IMR-90 (cell line): ENCODE measurements around the gene CNIH1. TPM values are rescaled to one million over a fixed set of nuclear protein-coding genes. Genes with fewer than 3 reads are reported as not detected.

ENCODE experiments used
- ATAC-seq: fragments of 200-7000 bp; cut with Tn5 transposase; 2 replicates; pipeline ENCODE4 v1.9.1; 2020; ENCODE audit warnings: low read depth, mild to moderate bottlenecking, moderate library complexity
- Bru-seq: library from RNA; stranded (reverse); fragments of 400-500 nt; gene quantifications from one replicate; lab custom pipeline; 2021; lab: Mats Ljungman, UMichigan
- BruChase-seq, 2 experiments: library from RNA; stranded (reverse); fragments of 400-500 nt; gene quantifications; one replicate each; lab custom pipeline; 2021; lab: Mats Ljungman, UMichigan
- BruUV-seq: library from RNA; stranded (reverse); fragments of 400-500 nt; replicated peaks from 2 replicates; lab custom pipeline; 2021; lab: Mats Ljungman, UMichigan
- CTCF ChIA-PET: fragments of 300-600 bp; formaldehyde crosslinking; extraction: SDS; loops from one replicate; lab custom pipeline; 2021; ENCODE audit warnings: antibody characterized with exemption; lab: Yijun Ruan, JAX
- POLR2A ChIA-PET: fragments of 300-600 bp; sonication (Branson Sonifier 250); formaldehyde crosslinking; loops from one replicate; lab custom pipeline; 2022; ENCODE audit warnings: antibody characterized with exemption; ENCODE audit not compliant: unreplicated experiment; lab: Charles Lee
- DNase-seq: peaks from one replicate; pipeline ENCODE4 v3.0.0; 2013
- H2AFZ ChIP-seq: replicated peaks from 2 replicates; pipeline ENCODE3; 2013; ENCODE audit warnings: low read length, mild to moderate bottlenecking; ENCODE audit not compliant: poor library complexity
- H2AK5ac ChIP-seq: 2 replicates; pipeline ENCODE4 v1.6.1; 2013; ENCODE audit warnings: low read depth, low read length, inconsistent platforms
- H2AK9ac ChIP-seq: replicated peaks from 2 replicates; pipeline ENCODE3; 2013; ENCODE audit warnings: mild to moderate bottlenecking, low read depth, low read length, moderate library complexity; ENCODE audit not compliant: poor library complexity
- H2BK120ac ChIP-seq: 2 replicates; pipeline ENCODE4 v1.6.1; 2013; ENCODE audit warnings: low read depth, low read length, inconsistent platforms
- H2BK15ac ChIP-seq: 3 replicates; pipeline ENCODE4 v1.6.1; 2013; ENCODE audit warnings: low read depth, low read length, inconsistent platforms
- H2BK20ac ChIP-seq: 2 replicates; pipeline ENCODE4 v1.6.1; 2013; ENCODE audit warnings: low read depth, mild to moderate bottlenecking, inconsistent platforms, low read length, moderate library complexity
- H2BK5ac ChIP-seq: 2 replicates; pipeline ENCODE4 v1.6.1; 2013; ENCODE audit warnings: mild to moderate bottlenecking, low read depth, low read length, inconsistent platforms; ENCODE audit not compliant: poor library complexity, severe bottlenecking
- H3K14ac ChIP-seq: replicated peaks from 2 replicates; pipeline ENCODE4 v1.6.1; 2013; ENCODE audit warnings: low read depth, low read length, inconsistent platforms
- H3K18ac ChIP-seq: 2 replicates; pipeline ENCODE4 v1.6.1; 2013; ENCODE audit warnings: low read depth, low read length, control low read depth
- H3K23ac ChIP-seq: 2 replicates; pipeline ENCODE4 v1.6.1; 2013; ENCODE audit warnings: low read depth, low read length, inconsistent platforms
- H3K27ac ChIP-seq: 2 replicates; pipeline ENCODE4 v1.5.1; 2013; ENCODE audit warnings: mild to moderate bottlenecking, control low read depth, low read length; ENCODE audit not compliant: insufficient read depth
- H3K27me3 ChIP-seq: 2 replicates; pipeline ENCODE4 v1.6.1; 2013; ENCODE audit warnings: low read length; ENCODE audit not compliant: control insufficient read depth, insufficient read depth
- H3K36me3 ChIP-seq: 2 replicates; pipeline ENCODE4 v1.6.1; 2013; ENCODE audit warnings: low read length, mixed read lengths; ENCODE audit not compliant: control insufficient read depth, insufficient read depth
- H3K4ac ChIP-seq: 2 replicates; pipeline ENCODE4 v1.6.1; 2013; ENCODE audit warnings: low read depth, low read length, inconsistent platforms
- H3K4me1 ChIP-seq: 2 replicates; pipeline ENCODE4 v1.6.1; 2013; ENCODE audit warnings: low read length, mixed read lengths; ENCODE audit not compliant: control insufficient read depth, insufficient read depth
- H3K4me2 ChIP-seq: 2 replicates; pipeline ENCODE4 v1.6.1; 2013; ENCODE audit warnings: low read depth, mild to moderate bottlenecking, control low read depth, low read length, moderate library complexity
- H3K4me3 ChIP-seq: 2 replicates; pipeline ENCODE4 v1.5.1; 2013; ENCODE audit warnings: low read depth, mild to moderate bottlenecking, control low read depth, low read length, moderate library complexity; ENCODE audit not compliant: insufficient read depth
- H3K56ac ChIP-seq: 2 replicates; pipeline ENCODE4 v1.6.1; 2013; ENCODE audit warnings: low read length, inconsistent platforms; ENCODE audit not compliant: insufficient read depth; ENCODE audit errors: extremely low read depth
- H3K79me1 ChIP-seq, 2 experiments: 2 replicates each; pipeline ENCODE4 v1.6.1; 2013; ENCODE audit warnings: low read length in 2 of 2, inconsistent platforms in 1 of 2, low read depth in 1 of 2
- H3K9ac ChIP-seq: 2 replicates; pipeline ENCODE4 v1.6.1; 2013; ENCODE audit warnings: low read depth, low read length, control low read depth
- H3K9me1 ChIP-seq: 2 replicates; pipeline ENCODE4 v1.6.1; 2013; ENCODE audit warnings: low read length, inconsistent platforms; ENCODE audit not compliant: insufficient read depth
- H3K9me3 ChIP-seq: 2 replicates; pipeline ENCODE4 v1.6.1; 2013; ENCODE audit warnings: low read length; ENCODE audit not compliant: control insufficient read depth, insufficient read depth
- H4K20me1 ChIP-seq: 2 replicates; pipeline ENCODE4 v1.6.1; 2013; ENCODE audit warnings: low read length, inconsistent platforms; ENCODE audit not compliant: insufficient read depth
- H4K5ac ChIP-seq: 2 replicates; pipeline ENCODE4 v1.6.1; 2013; ENCODE audit warnings: mild to moderate bottlenecking, low read depth, low read length, control low read depth
- H4K8ac ChIP-seq, 2 experiments: 2 replicates each; pipeline ENCODE4 v1.6.1; 2013; ENCODE audit warnings: low read depth in 2 of 2, low read length in 2 of 2, control low read depth in 1 of 2, inconsistent platforms in 1 of 2
- H4K91ac ChIP-seq: 2 replicates; pipeline ENCODE4 v1.6.1; 2013; ENCODE audit warnings: low read depth, low read length, inconsistent platforms; ENCODE audit not compliant: insufficient read depth
- CEBPB ChIP-seq: IDR thresholded peaks from 2 replicates; pipeline ENCODE4 v1.6.1; 2012; ENCODE audit warnings: low read depth, low read length, improper control_type of control experiment
- CHD1 ChIP-seq: IDR thresholded peaks from 2 replicates; pipeline ENCODE4 v1.6.1; 2012; ENCODE audit warnings: low read depth, low read length, improper control_type of control experiment
- FOS ChIP-seq: fragments of 150-350 bp; IDR thresholded peaks from 2 replicates; pipeline ENCODE4 v1.6.1; 2016; ENCODE audit warnings: low read depth, low read length
- NFE2L2 ChIP-seq: fragments of 150-350 bp; IDR thresholded peaks from 2 replicates; pipeline ENCODE4 v1.6.1; 2016; ENCODE audit warnings: low read depth, mild to moderate bottlenecking, low read length
- POLR2A ChIP-seq: IDR thresholded peaks from 2 replicates; pipeline ENCODE4 v1.6.1; 2012; ENCODE audit warnings: mild to moderate bottlenecking, low read depth, low read length
- RAD21 ChIP-seq: IDR thresholded peaks from 2 replicates; pipeline ENCODE4 v1.6.1; 2012; ENCODE audit warnings: low read length, improper control_type of control experiment
- SMC3 ChIP-seq: fragments of 150-350 bp; IDR thresholded peaks from 2 replicates; pipeline ENCODE4 v1.6.1; 2016; ENCODE audit warnings: low read depth, mild to moderate bottlenecking, antibody characterized with exemption, low read length, moderate library complexity
- WGBS, 2 experiments: methylation state at CpG; one replicate each; pipeline versions ENCODE4 v1.1.5 to v1.1.7; 2013; ENCODE audit warnings: missing lambda C conversion rate in 2 of 2; ENCODE audit not compliant: insufficient read length in 1 of 2; ENCODE audit errors: extremely low coverage in 2 of 2; 5-methylcytosine and 5-hydroxymethylcytosine counted together
- dilution Hi-C: fragments of 300-500 bp; cut with HindIII; formaldehyde crosslinking; loops from one replicate; pipeline ENCODE4 v1.14.3; 2018; ENCODE audit warnings: low sequenced_read_pairs; ENCODE audit not compliant: unreplicated experiment
- in situ Hi-C: fragments of 300-500 bp; cut with MboI; formaldehyde crosslinking; loops from 3 replicates; pipeline ENCODE4 v1.14.3; 2019; ENCODE audit warnings: low sequenced_read_pairs, inconsistent platforms, mixed read lengths
- intact Hi-C: fragments of 100-400 bp; cut with micrococcal nuclease; formaldehyde crosslinking; loops from 2 replicates; pipeline ENCODE4 v1.10.0; 2022
- long read RNA-seq: library from polyadenylated mRNA; unstranded; transcript quantifications from one replicate; pipeline ENCODE4 v2.0.0, GENCODE V29; 2021; ENCODE audit not compliant: unreplicated experiment
- polyA plus RNA-seq, 3 experiments: library from polyadenylated mRNA; depleted of rRNA; stranded (reverse); fragments of >200 nt; gene quantifications; 2 replicates each; pipeline ENCODE4 v1.2.3, GENCODE V29; 2012; ENCODE audit warnings: low replicate concordance in 1 of 3
- total RNA-seq: library from RNA; depleted of rRNA; stranded (reverse); fragments of >200 nt; gene quantifications from 2 replicates; pipeline ENCODE4 v1.2.3, GENCODE V29; 2012; rRNA removed
- TF ChIP-seq, protein P1 (sequence below): fragments of 150-350 bp; IDR thresholded peaks from 2 replicates; pipeline ENCODE4 v1.6.1; 2017; ENCODE audit warnings: mild to moderate bottlenecking, antibody characterized with exemption, low read length, low read depth
- TF ChIP-seq, protein P2 (sequence below): fragments of 150-350 bp; IDR thresholded peaks from 2 replicates; pipeline ENCODE4 v1.6.1; 2016; ENCODE audit warnings: low read depth, mild to moderate bottlenecking, low read length, moderate library complexity, borderline replicate concordance
- TF ChIP-seq, protein P3 (sequence below): conservative IDR thresholded peaks from 2 replicates; pipeline ENCODE4 v1.5.1; 2012; ENCODE audit warnings: mild to moderate bottlenecking, low read depth, low read length, improper control_type of control experiment

Gene CNIH1
- total RNA-seq (134 and 244 TPM in 2 replicates), polyA plus RNA-seq (2012; rRNA removed) (138 and 284 TPM in 2 replicates), Bru-seq, nascent RNA (percentile 89 among the genes with signal in this experiment), BruChase-seq, experiment 1, labeled RNA remaining after a 6-hour chase (percentile 91 among the genes with signal in this experiment), BruChase-seq, experiment 2, labeled RNA remaining after a 2-hour chase (percentile 86 among the genes with signal in this experiment)
- polyA plus RNA-seq (2012; cell fraction: cytosol; rRNA removed) = 36.0 and 148 TPM in 2 replicates
- 40.6 and 53.9 TPM in 2 replicates for polyA plus RNA-seq (2012; cell fraction: nucleus; rRNA removed; ENCODE audit: low replicate concordance)
- long read RNA-seq, full-length matches to known transcripts = 103 of 119 reads
- long read RNA-seq, partial matches to known transcripts = 1 of 119 reads
- long read RNA-seq, other reads (novel, unspliced or antisense) = 15 of 119 reads

DNA sequence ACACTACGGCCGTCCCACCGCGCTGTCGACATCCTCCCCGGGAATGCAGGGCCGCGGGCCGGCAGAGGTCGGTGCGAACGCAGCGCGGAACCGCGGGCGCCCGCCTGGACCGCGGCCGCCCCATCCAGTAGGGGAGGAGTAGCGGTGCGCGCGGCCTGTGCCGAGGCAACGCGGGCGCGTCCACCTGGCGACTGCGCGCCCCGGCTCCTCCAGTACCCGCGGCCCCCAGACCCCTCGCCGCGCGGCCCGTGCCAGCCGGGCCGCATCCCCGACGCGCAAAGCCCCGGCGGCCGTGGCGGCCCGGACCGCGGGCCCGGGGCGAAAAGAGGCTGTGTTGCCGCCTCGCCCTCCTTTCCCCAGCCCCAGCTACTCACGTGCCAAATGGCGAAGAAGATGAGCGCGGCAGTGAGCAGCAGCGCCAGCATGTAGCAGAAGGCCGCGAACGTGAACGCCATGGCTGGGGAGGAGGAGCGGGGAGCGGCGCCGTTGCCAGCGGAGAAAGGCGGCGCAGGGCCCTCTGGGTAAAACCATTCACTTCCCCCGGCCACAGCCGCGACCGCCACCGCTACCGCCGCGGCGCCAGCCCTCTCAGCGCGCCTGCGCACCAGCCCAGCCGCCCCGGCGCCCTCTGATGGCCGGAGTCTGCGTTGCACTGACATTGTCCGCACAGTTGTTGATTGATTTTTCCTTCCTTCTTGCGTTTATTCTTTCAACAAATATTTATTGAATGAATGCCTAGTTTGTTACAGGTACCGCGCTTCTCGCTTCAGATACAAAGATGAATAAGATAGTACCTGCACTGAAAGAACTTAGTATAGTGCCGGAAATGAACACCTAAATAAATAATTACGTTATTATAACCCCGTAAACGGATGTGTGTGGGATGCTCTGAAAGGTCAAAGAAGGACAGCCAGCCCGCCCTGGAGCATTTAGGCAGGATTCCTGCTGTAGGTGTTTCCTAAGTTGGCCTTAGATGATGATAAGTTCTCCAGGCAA, at the start of gene CNIH1:
CNIH1 (minus strand) TSS at position 502 of the 996 bp plus-strand sequence; CDS start at position 455, 47 bp downstream.
- Histone ChIP-seq H3K79me1 (peaks cover 6 to 18% of the 10 kb centered on the region in 2 experiments), H3K9me3 (no peaks in the 10 kb centered on the region), H4K5ac (peak within 1 kb of the TSS; percentile 88), H3K4me3 (peak within 1 kb of the TSS; percentile 62), H3K14ac (peak within 1 kb of the TSS; percentile 73), H2BK20ac (no peak within 1 kb of the TSS), H3K4me1 (peaks cover 8% of the 10 kb centered on the region), H2BK15ac (peak within 1 kb of the TSS; percentile 77; the same call in 1 of the 3 replicates), H3K23ac (peak within 1 kb of the TSS; percentile 66), H2AK5ac (0 out of 2 replicates have a peak within 1 kb of the TSS, but pooled peaks have one; percentile 44), H3K27me3 (no peaks in the 10 kb centered on the region), H3K9me1 (peaks cover 8% of the 10 kb centered on the region), H3K56ac (peak within 1 kb of the TSS; percentile 74), H2BK120ac (peak within 1 kb of the TSS; percentile 71), H4K91ac (peak within 1 kb of the TSS; percentile 87), H2AFZ (peak within 1 kb of the TSS; percentile 98), H2BK5ac (peak within 1 kb of the TSS; percentile 87), H2AK9ac (peak within 1 kb of the TSS; percentile 81), H3K27ac (peak within 1 kb of the TSS; percentile 87), H3K18ac (peak within 1 kb of the TSS; percentile 75), H4K20me1 (peaks cover 11% of the 10 kb centered on the region), H3K4me2 (peak within 1 kb of the TSS; percentile 92), H3K36me3 (no peaks in the 10 kb centered on the region; the same call in 1 of the 2 replicates), H4K8ac (peak within 1 kb of the TSS; percentile 55 to 92), H3K9ac (peak within 1 kb of the TSS; percentile 79), H3K4ac (peak within 1 kb of the TSS; percentile 88)
- ATAC-seq (peak; percentile 95), DNase-seq (peak; percentile 89)
- dilution Hi-C loops = no loop called here
- no TSS peak for BruUV-seq
- in situ Hi-C loops = no loop called here
- intact Hi-C loops = loop anchor here (5.0 kb wide), 1 partner anchor 74 kb away; no protein-coding TSS in a partner anchor
- ChIA-PET POLR2A (no interaction called here), CTCF (no interaction called here)
- WGBS, 2 experiments = 1% methylated on average over 37 of the region's 100 CpGs; no CpG with 5 or more reads in 1 of the 2 experiments
- TF ChIP-seq, protein P1, sequence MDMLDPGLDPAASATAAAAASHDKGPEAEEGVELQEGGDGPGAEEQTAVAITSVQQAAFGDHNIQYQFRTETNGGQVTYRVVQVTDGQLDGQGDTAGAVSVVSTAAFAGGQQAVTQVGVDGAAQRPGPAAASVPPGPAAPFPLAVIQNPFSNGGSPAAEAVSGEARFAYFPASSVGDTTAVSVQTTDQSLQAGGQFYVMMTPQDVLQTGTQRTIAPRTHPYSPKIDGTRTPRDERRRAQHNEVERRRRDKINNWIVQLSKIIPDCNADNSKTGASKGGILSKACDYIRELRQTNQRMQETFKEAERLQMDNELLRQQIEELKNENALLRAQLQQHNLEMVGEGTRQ = no peak
- TF ChIP-seq SMC3 (peak; percentile 39), RAD21 (peak; percentile 45; the same call in 1 of the 2 replicates), FOS (no peak), POLR2A (peak; percentile 83; the same call in 1 of the 2 replicates), CHD1 (no peak), NFE2L2 (no peak), CEBPB (no peak)
- TF ChIP-seq, protein P2, sequence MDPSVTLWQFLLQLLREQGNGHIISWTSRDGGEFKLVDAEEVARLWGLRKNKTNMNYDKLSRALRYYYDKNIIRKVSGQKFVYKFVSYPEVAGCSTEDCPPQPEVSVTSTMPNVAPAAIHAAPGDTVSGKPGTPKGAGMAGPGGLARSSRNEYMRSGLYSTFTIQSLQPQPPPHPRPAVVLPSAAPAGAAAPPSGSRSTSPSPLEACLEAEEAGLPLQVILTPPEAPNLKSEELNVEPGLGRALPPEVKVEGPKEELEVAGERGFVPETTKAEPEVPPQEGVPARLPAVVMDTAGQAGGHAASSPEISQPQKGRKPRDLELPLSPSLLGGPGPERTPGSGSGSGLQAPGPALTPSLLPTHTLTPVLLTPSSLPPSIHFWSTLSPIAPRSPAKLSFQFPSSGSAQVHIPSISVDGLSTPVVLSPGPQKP = no peak
- TF ChIP-seq, protein P3, sequence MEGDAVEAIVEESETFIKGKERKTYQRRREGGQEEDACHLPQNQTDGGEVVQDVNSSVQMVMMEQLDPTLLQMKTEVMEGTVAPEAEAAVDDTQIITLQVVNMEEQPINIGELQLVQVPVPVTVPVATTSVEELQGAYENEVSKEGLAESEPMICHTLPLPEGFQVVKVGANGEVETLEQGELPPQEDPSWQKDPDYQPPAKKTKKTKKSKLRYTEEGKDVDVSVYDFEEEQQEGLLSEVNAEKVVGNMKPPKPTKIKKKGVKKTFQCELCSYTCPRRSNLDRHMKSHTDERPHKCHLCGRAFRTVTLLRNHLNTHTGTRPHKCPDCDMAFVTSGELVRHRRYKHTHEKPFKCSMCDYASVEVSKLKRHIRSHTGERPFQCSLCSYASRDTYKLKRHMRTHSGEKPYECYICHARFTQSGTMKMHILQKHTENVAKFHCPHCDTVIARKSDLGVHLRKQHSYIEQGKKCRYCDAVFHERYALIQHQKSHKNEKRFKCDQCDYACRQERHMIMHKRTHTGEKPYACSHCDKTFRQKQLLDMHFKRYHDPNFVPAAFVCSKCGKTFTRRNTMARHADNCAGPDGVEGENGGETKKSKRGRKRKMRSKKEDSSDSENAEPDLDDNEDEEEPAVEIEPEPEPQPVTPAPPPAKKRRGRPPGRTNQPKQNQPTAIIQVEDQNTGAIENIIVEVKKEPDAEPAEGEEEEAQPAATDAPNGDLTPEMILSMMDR = peak; percentile 95
